HUES64 (cell line): Measurements from ENCODE around the gene EGFL8. TPM values are rescaled to one million over a fixed set of nuclear protein-coding genes. Genes with fewer than 3 reads are reported as not detected.
A peak's percentile ranks its signal among the peaks of the same experiment; 100 is the strongest.

Experiments used
- H3K27ac ChIP-seq: 2 replicates; pipeline ENCODE4 v1.7.0; 2013; ENCODE audit warnings: low read depth, low read length, inconsistent platforms
- H3K27me3 ChIP-seq: 2 replicates; pipeline ENCODE4 v1.6.1; 2013; ENCODE audit warnings: mild to moderate bottlenecking, low read length; ENCODE audit not compliant: insufficient read depth
- H3K36me3 ChIP-seq: 2 replicates; pipeline ENCODE4 v1.6.1; 2013; ENCODE audit warnings: mild to moderate bottlenecking, low read length; ENCODE audit not compliant: insufficient read depth
- H3K4me1 ChIP-seq: 2 replicates; pipeline ENCODE4 v1.6.1; 2013; ENCODE audit warnings: mild to moderate bottlenecking, low read length, moderate library complexity; ENCODE audit not compliant: insufficient read depth
- H3K4me3 ChIP-seq: 2 replicates; pipeline ENCODE4 v1.5.1; 2013; ENCODE audit warnings: mild to moderate bottlenecking, low read length, moderate library complexity
- H3K9ac ChIP-seq: 2 replicates; pipeline ENCODE4 v1.6.1; 2013; ENCODE audit warnings: mild to moderate bottlenecking, low read depth, low read length
- H3K9me3 ChIP-seq: 2 replicates; pipeline ENCODE4 v1.6.1; 2013; ENCODE audit warnings: low read depth, low read length; ENCODE audit not compliant: insufficient read depth
- WGBS: fragments of 150-250, 120-280 bp; methylation state at CpG from one replicate; pipeline ENCODE4 v1.1.7; 2013; ENCODE audit warnings: missing lambda C conversion rate; 5-methylcytosine and 5-hydroxymethylcytosine counted together
- polyA plus RNA-seq, 2 experiments: library from polyadenylated mRNA; stranded (reverse); fragments of 50-300 nt; gene quantifications; one replicate each; pipeline ENCODE4 v1.2.3, GENCODE V29; 2013

Gene EGFL8
- 8.1 TPM for polyA plus RNA-seq (2013, experiment 1 of 2)
- 8.0 TPM for polyA plus RNA-seq (2013, experiment 2 of 2)

- H3K36me3 ChIP-seq, result peaks cover 46% of the 10 kb centered on the region
- no peaks in the 10 kb centered on the region for H3K9me3 ChIP-seq
- no peaks in the 10 kb centered on the region for H3K27me3 ChIP-seq
- peak within 1 kb of the TSS; percentile 25; the same call in 1 of the 2 replicates for H3K27ac ChIP-seq
- H3K4me1 ChIP-seq, result no peaks in the 10 kb centered on the region
- H3K4me3 ChIP-seq, result no peak within 1 kb of the TSS
- H3K9ac ChIP-seq, result 0 out of 2 replicates have a peak within 1 kb of the TSS, but pooled peaks have one; percentile 26
Measured at GRCh38 chr6:32164295-32164694, at the start of gene EGFL8. EGFL8 (plus strand) TSS chr6:32164595; CDS start chr6:32166166, 1,571 bp downstream.

DNA sequence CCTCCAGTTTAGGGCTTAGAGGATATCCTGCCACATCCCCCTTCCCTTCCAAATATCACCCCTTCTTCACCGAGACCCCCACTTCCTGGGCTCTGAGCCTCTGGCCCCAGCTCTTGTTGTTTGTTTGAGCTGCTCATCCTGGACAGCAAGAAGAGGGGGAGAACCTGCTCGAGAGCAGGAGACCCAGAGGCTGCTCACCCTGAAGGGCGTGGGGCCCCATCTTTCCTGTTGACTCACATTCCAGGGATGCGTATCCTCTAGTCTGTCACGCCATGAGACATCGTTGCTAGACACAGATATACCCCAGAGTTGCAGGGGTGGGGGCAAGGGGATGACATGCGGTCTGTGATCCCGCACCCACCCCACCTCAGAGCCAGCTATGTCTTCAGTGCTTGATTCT lies 49.6 kb upstream of the EGFL8 start:
- Histone ChIP-seq H3K4me3 (no peak overlapping the region), H3K9ac (no peak overlapping the region), H3K36me3 (peaks cover 38% of the 10 kb centered on the region), H3K9me3 (no peaks in the 10 kb centered on the region), H3K27me3 (no peaks in the 10 kb centered on the region), H3K4me1 (no peaks in the 10 kb centered on the region), H3K27ac (no peak overlapping the region)
- WGBS, result 94% methylated on average over 8 of the region's 8 CpGs

GRCh38 chr6:32115623-32116022 lies 48.8 kb upstream of the EGFL8 start:
- peaks cover 42% of the 10 kb centered on the region for H3K36me3 ChIP-seq
- 98% methylated on average over 6 of the region's 6 CpGs for WGBS
- no peaks in the 10 kb centered on the region for H3K4me1 ChIP-seq
- no peak overlapping the region for H3K4me3 ChIP-seq
- H3K27ac ChIP-seq, result no peak overlapping the region
- no peaks in the 10 kb centered on the region for H3K9me3 ChIP-seq
- H3K27me3 ChIP-seq, result no peaks in the 10 kb centered on the region
- H3K9ac ChIP-seq, result no peak overlapping the region

- peaks cover 49% of the 10 kb centered on the region for H3K36me3 ChIP-seq
Measured at GRCh38 chr6:32116674-32117073, 47.7 kb upstream of the EGFL8 start.

GRCh38 chr6:32117461-32117860 lies 46.9 kb upstream of the EGFL8 start:
- WGBS, result 92% methylated on average over 9 of the region's 9 CpGs
- Histone ChIP-seq H3K9ac (no peak overlapping the region), H3K27me3 (no peaks in the 10 kb centered on the region), H3K9me3 (no peaks in the 10 kb centered on the region), H3K4me1 (no peaks in the 10 kb centered on the region), H3K27ac (no peak overlapping the region), H3K36me3 (peaks cover 52% of the 10 kb centered on the region), H3K4me3 (no peak overlapping the region)

More at GRCh38 chr6:32116674-32117073, 47.7 kb upstream of the EGFL8 start:
- Histone ChIP-seq H3K27ac (no peak overlapping the region), H3K4me1 (no peaks in the 10 kb centered on the region), H3K4me3 (no peak overlapping the region), H3K9ac (no peak overlapping the region), H3K9me3 (no peaks in the 10 kb centered on the region), H3K27me3 (no peaks in the 10 kb centered on the region)
- 91% methylated on average over 7 of the region's 7 CpGs for WGBS

DNA sequence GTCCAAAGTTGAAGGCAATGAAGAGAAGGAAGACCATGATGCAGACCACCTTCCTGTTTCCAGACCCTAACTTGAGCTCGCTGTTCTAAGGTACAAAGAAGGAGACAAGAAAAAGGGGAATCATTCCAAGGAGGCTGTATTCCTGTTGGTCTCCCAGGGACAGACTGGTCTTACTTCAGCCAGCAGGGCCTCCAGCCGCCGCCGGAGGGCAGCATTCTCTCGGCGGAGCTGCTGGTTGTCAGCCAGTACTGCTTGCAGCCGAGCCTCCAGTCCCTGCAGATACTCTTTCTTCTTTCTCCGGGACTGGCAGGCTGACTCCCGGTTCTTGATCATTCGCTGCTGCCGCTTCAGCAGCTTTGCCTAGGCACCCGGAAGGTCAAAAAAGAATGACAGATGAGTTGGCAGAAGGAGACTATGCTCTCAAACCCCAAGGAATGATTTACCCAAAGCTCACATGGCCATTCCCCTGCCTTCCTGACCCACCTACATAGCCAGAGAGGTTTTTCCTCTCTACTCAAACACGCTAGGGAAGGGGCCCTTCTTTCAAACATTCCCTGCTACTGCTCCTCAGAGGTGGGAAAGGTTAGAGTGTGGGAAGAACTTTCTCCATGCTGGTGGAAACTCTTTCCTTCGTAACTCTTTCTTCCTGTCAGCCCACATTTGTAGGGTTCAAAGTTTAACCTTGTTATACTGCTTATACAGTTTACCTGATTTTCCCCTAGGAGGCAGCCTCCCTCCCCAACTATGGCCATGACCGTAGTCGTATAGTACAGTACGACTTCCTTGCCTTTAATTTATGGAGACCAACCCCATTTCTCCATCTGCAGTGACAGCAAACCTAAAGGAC lies 45.4 kb upstream of the EGFL8 start:
- Histone ChIP-seq H3K36me3 (peaks cover 52% of the 10 kb centered on the region), H3K9me3 (no peaks in the 10 kb centered on the region), H3K27me3 (no peaks in the 10 kb centered on the region), H3K9ac (no peak overlapping the region), H3K27ac (no peak overlapping the region), H3K4me1 (no peaks in the 10 kb centered on the region), H3K4me3 (no peak overlapping the region)
- 36% methylated on average over 17 of the region's 17 CpGs for WGBS

- Histone ChIP-seq H3K36me3 (peaks cover 58% of the 10 kb centered on the region), H3K4me1 (no peaks in the 10 kb centered on the region), H3K9me3 (no peaks in the 10 kb centered on the region), H3K27me3 (no peaks in the 10 kb centered on the region), H3K9ac (no peak overlapping the region), H3K4me3 (no peak overlapping the region), H3K27ac (no peak overlapping the region)
- WGBS, result 92% methylated on average over 12 of the region's 12 CpGs
Measured at GRCh38 chr6:32120573-32121059, 43.8 kb upstream of the EGFL8 start.

DNA sequence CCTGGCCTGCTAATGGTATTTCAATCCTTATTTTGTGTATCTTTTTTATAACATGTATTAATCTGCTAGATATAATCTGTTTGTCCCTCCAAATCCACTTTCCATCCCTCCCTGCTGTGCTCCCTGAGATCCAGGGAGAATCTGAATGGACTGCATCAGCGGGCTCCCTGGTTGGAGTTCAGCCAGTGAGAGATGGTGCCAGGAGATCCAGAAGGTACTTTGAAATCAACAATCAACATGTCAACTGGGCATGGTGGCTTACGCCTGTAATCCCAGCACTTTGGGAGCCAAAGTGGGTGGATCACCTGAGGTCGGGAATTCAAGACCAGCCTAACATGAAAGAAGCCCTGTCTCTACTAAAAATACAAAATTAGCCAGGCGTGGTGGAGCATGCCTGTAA lies 40.7 kb upstream of the EGFL8 start:
- WGBS, result 94% methylated on average over 4 of the region's 4 CpGs
- H3K36me3 ChIP-seq, result peaks cover 41% of the 10 kb centered on the region
- no peaks in the 10 kb centered on the region for H3K27me3 ChIP-seq
- H3K9me3 ChIP-seq, result no peaks in the 10 kb centered on the region
- no peak overlapping the region for H3K4me3 ChIP-seq
- H3K27ac ChIP-seq, result no peak overlapping the region
- H3K9ac ChIP-seq, result no peak overlapping the region
- H3K4me1 ChIP-seq, result peaks cover 6% of the 10 kb centered on the region; the same call in 1 of the 2 replicates

DNA sequence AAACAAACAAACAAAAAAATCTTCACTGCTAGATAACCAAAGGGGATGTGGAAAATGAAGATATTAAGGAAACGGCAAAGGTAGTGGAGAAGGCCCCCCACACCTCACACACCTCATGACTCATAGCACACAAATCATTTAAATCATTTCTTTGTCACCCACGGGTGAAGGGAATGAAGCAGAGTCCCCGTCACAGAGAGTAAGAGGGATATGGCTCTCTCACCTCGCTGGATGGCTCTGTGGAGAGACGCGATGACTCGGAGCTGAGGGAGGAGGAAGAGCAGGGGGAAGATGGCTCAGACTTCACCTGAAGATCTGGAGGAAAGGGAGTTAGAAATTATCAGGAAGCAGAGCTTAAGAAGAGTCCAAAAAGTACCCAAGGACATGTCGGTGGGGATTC lies 37.5 kb upstream of the EGFL8 start:
- Histone ChIP-seq H3K27me3 (no peaks in the 10 kb centered on the region), H3K36me3 (peaks cover 25% of the 10 kb centered on the region), H3K9me3 (no peaks in the 10 kb centered on the region), H3K27ac (no peak overlapping the region), H3K9ac (peak overlapping the region; percentile 97; the same call in 1 of the 2 replicates), H3K4me3 (peak overlapping the region; percentile 96), H3K4me1 (peaks cover 6% of the 10 kb centered on the region; the same call in 1 of the 2 replicates)
- 83% methylated on average over 7 of the region's 8 CpGs for WGBS

- 20% methylated on average over 9 of the region's 9 CpGs for WGBS
- Histone ChIP-seq H3K27ac (peak overlapping the region; percentile 96; the same call in 1 of the 2 replicates), H3K27me3 (no peaks in the 10 kb centered on the region), H3K9me3 (no peaks in the 10 kb centered on the region), H3K36me3 (peaks cover 22% of the 10 kb centered on the region), H3K9ac (peak overlapping the region; percentile 97), H3K4me1 (peaks cover 6% of the 10 kb centered on the region; the same call in 1 of the 2 replicates), H3K4me3 (peak overlapping the region; percentile 96)
Measured at GRCh38 chr6:32127409-32127716, 37.0 kb upstream of the EGFL8 start.

GRCh38 chr6:32127717-32128592 lies 36.4 kb upstream of the EGFL8 start, which contains the start of gene ATF6B:
ATF6B (minus strand) TSS chr6:32128246; CDS start chr6:32128207, 39 bp downstream.
- H3K27ac ChIP-seq, result peak within 1 kb of the TSS; percentile 96
- H3K4me3 ChIP-seq, result peak within 1 kb of the TSS; percentile 96
- H3K9ac ChIP-seq, result peak within 1 kb of the TSS; percentile 97
- WGBS, result under 1% methylated on average over 44 of the region's 44 CpGs
- peaks cover 6% of the 10 kb centered on the region; the same call in 1 of the 2 replicates for H3K4me1 ChIP-seq
- H3K36me3 ChIP-seq, result peaks cover 22% of the 10 kb centered on the region
- no peaks in the 10 kb centered on the region for H3K9me3 ChIP-seq
- H3K27me3 ChIP-seq, result no peaks in the 10 kb centered on the region
